HepG2 (cell line): ENCODE data around the gene DNAJC21. TPM values are rescaled to one million over a fixed set of nuclear protein-coding genes. Genes with fewer than 3 reads are reported as not detected.

Experiments used
- DRAP1 ChIP-seq: IDR thresholded peaks from 2 replicates; pipeline ENCODE4 v1.6.1; 2016; ENCODE audit warnings: missing genetic modification reagents, missing compliant biosample characterization
- HBP1 ChIP-seq: IDR thresholded peaks from 2 replicates; pipeline ENCODE4 v1.6.1; 2016; ENCODE audit warnings: low read depth, control low read depth
- KDM5A ChIP-seq: fragments of 200-600 bp; sonication (generic); IDR thresholded peaks from 2 replicates; pipeline ENCODE4 v1.7.0; 2018; ENCODE audit warnings: antibody characterized with exemption, mild to moderate bottlenecking, low read length, borderline replicate concordance
- MIER2 ChIP-seq: IDR thresholded peaks from 2 replicates; pipeline ENCODE4 v1.6.1; 2016; ENCODE audit warnings: missing biosample characterization, missing genetic modification reagents
- NFYC ChIP-seq: IDR thresholded peaks from 2 replicates; pipeline ENCODE4 v1.6.1; 2016; ENCODE audit warnings: missing genetic modification reagents, missing compliant biosample characterization
- PHF21A ChIP-seq: sonication (generic); formaldehyde crosslinking; IDR thresholded peaks from 2 replicates; pipeline ENCODE4 v1.5.0; 2020; ENCODE audit warnings: mild to moderate bottlenecking, missing genetic modification reagents
- SALL1 ChIP-seq: sonication (generic); formaldehyde crosslinking; IDR thresholded peaks from 2 replicates; pipeline ENCODE4 v1.8.0; 2022; ENCODE audit warnings: mild to moderate bottlenecking, missing genetic modification reagents
- SNAPC2 ChIP-seq: sonication (generic); formaldehyde crosslinking; IDR thresholded peaks from 2 replicates; pipeline ENCODE4 v1.8.1; 2022; ENCODE audit warnings: mild to moderate bottlenecking, missing genetic modification reagents
- STAT6 ChIP-seq: sonication (generic); formaldehyde crosslinking; IDR thresholded peaks from 2 replicates; pipeline ENCODE4 v1.4.0; 2020; ENCODE audit warnings: missing genetic modification reagents, mild to moderate bottlenecking, borderline replicate concordance
- TAF1 ChIP-seq: sonication (generic); formaldehyde crosslinking; IDR thresholded peaks from 2 replicates; pipeline ENCODE4 v1.4.0; 2020; ENCODE audit warnings: missing genetic modification reagents
- TBX3 ChIP-seq: fragments of 450-650 bp; IDR thresholded peaks from 2 replicates; pipeline ENCODE4 v1.6.1; 2017; ENCODE audit warnings: antibody characterized with exemption, mild to moderate bottlenecking, inconsistent platforms, borderline replicate concordance
- TFDP1 ChIP-seq: IDR thresholded peaks from 2 replicates; pipeline ENCODE4 v1.6.1; 2016; ENCODE audit warnings: missing compliant biosample characterization, missing genetic modification reagents, borderline replicate concordance
- ZFYVE20 ChIP-seq: sonication (generic); formaldehyde crosslinking; IDR thresholded peaks from 2 replicates; pipeline ENCODE4 v1.8.0; 2023; ENCODE audit warnings: low read depth, mild to moderate bottlenecking, moderate library complexity, missing genetic modification reagents, borderline replicate concordance
- ZKSCAN5 ChIP-seq: sonication (generic); formaldehyde crosslinking; IDR thresholded peaks from 2 replicates; pipeline ENCODE4 v1.5.1; 2020; ENCODE audit warnings: mild to moderate bottlenecking, missing genetic modification reagents
- ZMAT3 ChIP-seq: sonication (generic); formaldehyde crosslinking; conservative IDR thresholded peaks from 2 replicates; pipeline ENCODE4 v1.7.0; 2021; ENCODE audit warnings: missing genetic modification reagents
- ZNF281 ChIP-seq: sonication (generic); formaldehyde crosslinking; IDR thresholded peaks from 2 replicates; pipeline ENCODE4 v1.4.0; 2020; ENCODE audit warnings: missing genetic modification reagents, borderline replicate concordance
- ZNF337 ChIP-seq: sonication (generic); formaldehyde crosslinking; IDR thresholded peaks from 2 replicates; pipeline ENCODE4 v1.5.1; 2020; ENCODE audit warnings: missing genetic modification reagents, low read depth, mild to moderate bottlenecking, borderline replicate concordance
- ZNF800 ChIP-seq: sonication (generic); formaldehyde crosslinking; IDR thresholded peaks from 2 replicates; pipeline ENCODE4 v1.4.0; 2020; ENCODE audit warnings: missing genetic modification reagents
- polyA plus RNA-seq, 8 experiments: library from polyadenylated mRNA; depleted of rRNA in 3 of 8; stranded (reverse) in 7 of 8; unstranded in 1 of 8; fragments of >200 nt; fragmentation: Illumina TruSeq in 4 of 8; extraction: Trizol in 4 of 8; gene quantifications; 2 replicates each; pipeline versions ENCODE4 v1.2.1 to v1.2.3, GENCODE V29; 2011 to 2016; ENCODE audit warnings: low read depth in 4 of 8, missing spikeins in 1 of 8, mixed read lengths in 1 of 8; ENCODE audit not compliant: insufficient read depth in 1 of 8
- total RNA-seq, 5 experiments: library from RNA; depleted of rRNA; stranded (reverse); fragments of >200 nt; fragmentation: Illumina TruSeq; extraction: Trizol; gene quantifications; 2 replicates each; pipeline ENCODE4 v1.2.3, GENCODE V29; 2016; ENCODE audit warnings: low read depth in 1 of 5

The DNAJC21 gene
- total and polyA plus RNA-seq, 2 of the 13 experiments (the other 11 are each of a cell fraction or from before 2014, with no cell fraction given): 10.9 to 41.6 TPM

- TF ChIP-seq STAT6 (CRISPR knock-in tag): peak; percentile 43; the same call in 1 of the 2 replicates
- no peak for TF ChIP-seq ZNF337 (CRISPR knock-in tag)
- peak; percentile 69; the same call in 1 of the 2 replicates for TF ChIP-seq MIER2
- TF ChIP-seq NFYC: peak; percentile 58; the same call in 1 of the 2 replicates
- TF ChIP-seq TBX3: 0 out of 2 replicates have a peak, but pooled peaks have one; percentile 43
- 0 out of 2 replicates have a peak, but pooled peaks have one; percentile 23 for TF ChIP-seq SNAPC2
- peak; percentile 54; the same call in 1 of the 2 replicates for TF ChIP-seq ZFYVE20 (CRISPR knock-in tag)
- peak; percentile 92 for TF ChIP-seq TFDP1 (CRISPR knock-in tag)
- TF ChIP-seq ZMAT3 (CRISPR knock-in tag): peak; percentile 40; the same call in 1 of the 2 replicates
- peak; percentile 34 for TF ChIP-seq ZNF800 (CRISPR knock-in tag)
- TF ChIP-seq KDM5A: peak; percentile 85; the same call in 1 of the 2 replicates
- TF ChIP-seq TAF1 (CRISPR knock-in tag): peak; percentile 99
- TF ChIP-seq ZKSCAN5 (CRISPR knock-in tag): peak; percentile 33; the same call in 1 of the 2 replicates
- peak; percentile 65 for TF ChIP-seq DRAP1 (CRISPR knock-in tag)
- TF ChIP-seq PHF21A (CRISPR knock-in tag): peak; percentile 73
- no peak for TF ChIP-seq ZNF281 (CRISPR knock-in tag)
- peak; percentile 97 for TF ChIP-seq HBP1
- TF ChIP-seq SALL1: peak; percentile 93
Observed at GRCh38 chr5:34915139-34915855, 14.1 kb upstream of the DNAJC21 start, which contains the start of the genes BRIX1 and RAD1 (continued).
